Trophoblast cell (in vitro differentiated cells and primary cell): ENCODE measurements around the gene CUL3.

Experiments used
- DNase-seq, 2 donors: peaks; one replicate each; pipeline ENCODE4 v3.0.0-alpha.2; 2016
- H2AFZ ChIP-seq: 2 replicates; pipeline ENCODE4 v1.6.1; 2013; ENCODE audit warnings: low read length, moderate library complexity, mild to moderate bottlenecking; ENCODE audit not compliant: insufficient read depth, poor library complexity
- H2AK5ac ChIP-seq: 2 replicates; pipeline ENCODE4 v1.6.1; 2013; ENCODE audit warnings: mild to moderate bottlenecking, low read length
- H2BK120ac ChIP-seq: 2 replicates; pipeline ENCODE4 v1.6.1; 2013; ENCODE audit warnings: low read length, mild to moderate bottlenecking, moderate library complexity; ENCODE audit not compliant: insufficient read depth, poor library complexity
- H2BK12ac ChIP-seq: 2 replicates; pipeline ENCODE4 v1.6.1; 2013; ENCODE audit warnings: mild to moderate bottlenecking, low read length, moderate library complexity
- H2BK5ac ChIP-seq: 2 replicates; pipeline ENCODE4 v1.6.1; 2013; ENCODE audit warnings: low read length, low read depth, moderate library complexity, mild to moderate bottlenecking; ENCODE audit not compliant: poor library complexity
- H3K14ac ChIP-seq: 2 replicates; pipeline ENCODE4 v1.6.1; 2013; ENCODE audit warnings: mild to moderate bottlenecking, low read length
- H3K18ac ChIP-seq: 2 replicates; pipeline ENCODE4 v1.6.1; 2013; ENCODE audit warnings: mild to moderate bottlenecking, low read length
- H3K23ac ChIP-seq: 2 replicates; pipeline ENCODE4 v1.6.1; 2013; ENCODE audit warnings: low read length
- H3K27ac ChIP-seq: 2 replicates; pipeline ENCODE4 v1.5.1; 2013; ENCODE audit warnings: low read depth, mild to moderate bottlenecking, inconsistent platforms, low read length, moderate library complexity
- H3K27me3 ChIP-seq: 2 replicates; pipeline ENCODE4 v1.6.1; 2013; ENCODE audit warnings: inconsistent platforms, mild to moderate bottlenecking, low read length, moderate library complexity; ENCODE audit not compliant: insufficient read depth
- H3K36me3 ChIP-seq, 2 experiments: 1 replicate in 1 of 2; 2 replicates in 1 of 2; pipeline ENCODE4 v1.6.1; 2013; ENCODE audit warnings: low read length in 2 of 2, mild to moderate bottlenecking in 2 of 2, moderate library complexity in 1 of 2; ENCODE audit not compliant: insufficient read depth in 2 of 2, control insufficient read depth in 1 of 2
- H3K4ac ChIP-seq: 2 replicates; pipeline ENCODE4 v1.6.1; 2013; ENCODE audit warnings: low read depth, mild to moderate bottlenecking, low read length, moderate library complexity
- H3K4me1 ChIP-seq, 2 experiments: 1 replicate in 1 of 2; 2 replicates in 1 of 2; pipeline ENCODE4 v1.6.1; 2013; ENCODE audit warnings: low read length in 2 of 2, mild to moderate bottlenecking in 2 of 2, moderate library complexity in 1 of 2; ENCODE audit not compliant: insufficient read depth in 2 of 2, control insufficient read depth in 1 of 2
- H3K4me2 ChIP-seq: 2 replicates; pipeline ENCODE4 v1.6.1; 2013; ENCODE audit warnings: inconsistent platforms, mild to moderate bottlenecking, low read length, moderate library complexity
- H3K4me3 ChIP-seq: 2 replicates; pipeline ENCODE4 v1.5.1; 2013; ENCODE audit warnings: mild to moderate bottlenecking, low read depth, low read length, inconsistent platforms
- H3K79me1 ChIP-seq: one replicate; pipeline ENCODE4 v1.6.1; 2013; ENCODE audit warnings: low read length
- H3K79me2 ChIP-seq: 2 replicates; pipeline ENCODE4 v1.6.1; 2013; ENCODE audit warnings: low read length, mild to moderate bottlenecking; ENCODE audit not compliant: control insufficient read depth, insufficient read depth, poor library complexity
- H3K9ac ChIP-seq: 2 replicates; pipeline ENCODE4 v1.6.1; 2013; ENCODE audit warnings: mild to moderate bottlenecking, low read length
- H3K9me3 ChIP-seq: 2 replicates; pipeline ENCODE4 v1.6.1; 2013; ENCODE audit warnings: low read depth, mild to moderate bottlenecking, control low read depth, inconsistent platforms, low read length; ENCODE audit not compliant: insufficient read depth
- H4K12ac ChIP-seq: 2 replicates; pipeline ENCODE4 v1.6.1; 2013; ENCODE audit warnings: low read depth, mild to moderate bottlenecking, low read length, moderate library complexity
- H4K8ac ChIP-seq: 2 replicates; pipeline ENCODE4 v1.6.1; 2013; ENCODE audit warnings: low read depth, mild to moderate bottlenecking, low read length, moderate library complexity
- H4K91ac ChIP-seq: one replicate; pipeline ENCODE4 v1.6.1; 2013; ENCODE audit warnings: low read depth, mild to moderate bottlenecking, low read length, moderate library complexity
- WGBS: extraction: QIAGEN DNeasy Blood & Tissue Kit; methylation state at CpG from one replicate; pipeline ENCODE4 v1.1.7; 2013; ENCODE audit warnings: missing lambda C conversion rate; ENCODE audit not compliant: insufficient read length, insufficient coverage; ENCODE audit errors: extremely low coverage; 5-methylcytosine and 5-hydroxymethylcytosine counted together

Gene CUL3

DNA sequence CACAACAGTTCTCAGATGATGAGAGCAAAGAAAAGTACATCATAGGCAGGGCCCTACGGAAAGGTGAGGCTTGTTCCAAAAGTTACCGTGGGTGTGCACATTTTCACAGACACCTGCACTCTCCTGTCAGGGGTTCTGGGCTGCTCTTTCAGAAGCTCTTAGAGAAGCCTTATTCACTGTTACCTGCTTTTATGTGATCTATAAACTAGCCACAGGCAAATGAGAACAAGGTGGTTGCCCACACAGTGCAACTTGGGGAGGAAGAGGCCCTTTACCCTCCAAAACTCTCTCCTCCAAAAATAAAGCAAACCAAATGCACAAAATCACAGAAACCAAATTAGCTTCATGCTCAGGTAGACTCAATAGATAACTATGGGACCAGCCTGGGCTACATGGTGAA is 11.1 kb upstream of the CUL3 start:
- H3K27ac ChIP-seq = no peak overlapping the region
- no peak overlapping the region for H3K23ac ChIP-seq
- no peak overlapping the region for H3K9ac ChIP-seq
- H3K4me2 ChIP-seq = no peak overlapping the region
- H4K12ac ChIP-seq = no peak overlapping the region
- H3K27me3 ChIP-seq = no peaks in the 10 kb centered on the region
- no peak overlapping the region for H3K4me3 ChIP-seq
- no peak overlapping the region for H2BK120ac ChIP-seq
- H4K91ac ChIP-seq = no peak overlapping the region
- H3K36me3 ChIP-seq = no peaks in the 10 kb centered on the region
- H2BK5ac ChIP-seq = no peak overlapping the region
- H3K4ac ChIP-seq = no peak overlapping the region
- no peaks in the 10 kb centered on the region for H3K79me2 ChIP-seq
- H3K18ac ChIP-seq = no peak overlapping the region
- H4K8ac ChIP-seq = no peak overlapping the region
- no peak for DNase-seq
- no peaks in the 10 kb centered on the region for H3K79me1 ChIP-seq
- no peak overlapping the region for H3K14ac ChIP-seq
- no peaks in the 10 kb centered on the region for H3K9me3 ChIP-seq
- no CpG with 5 or more reads among the region's 2 CpGs for WGBS
- no peaks in the 10 kb centered on the region for H3K4me1 ChIP-seq
- no peak overlapping the region for H2BK12ac ChIP-seq
- H2AK5ac ChIP-seq = no peak overlapping the region
- no peak overlapping the region for H2AFZ ChIP-seq

DNA sequence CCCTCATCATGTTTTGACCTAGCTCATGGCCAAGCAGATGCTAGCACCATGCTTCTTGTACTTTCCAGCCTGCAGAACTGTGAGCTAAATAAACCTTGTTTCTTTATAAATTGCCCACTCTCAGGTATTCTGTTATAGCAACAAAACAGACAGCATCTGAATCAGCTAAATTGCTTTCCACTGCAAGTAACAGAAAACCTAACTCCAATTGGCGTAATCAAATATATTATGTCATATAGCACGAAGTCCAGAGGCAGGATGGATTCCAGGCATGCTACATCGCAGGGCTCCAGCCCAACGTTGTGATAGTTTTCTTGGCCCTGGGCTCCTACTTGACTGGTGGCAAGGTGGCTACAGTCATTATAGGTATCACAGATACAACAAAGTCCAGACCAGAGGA is 10.4 kb upstream of the CUL3 start:
- H2BK5ac ChIP-seq = no peak overlapping the region
- WGBS = no CpG with 5 or more reads among the region's 4 CpGs
- H2BK12ac ChIP-seq = no peak overlapping the region
- no peak overlapping the region for H4K91ac ChIP-seq
- no peak overlapping the region for H4K12ac ChIP-seq
- H3K4me3 ChIP-seq = no peak overlapping the region
- no peak overlapping the region for H3K4ac ChIP-seq
- no peak overlapping the region for H3K9ac ChIP-seq
- no peak overlapping the region for H3K27ac ChIP-seq
- no peak overlapping the region for H3K18ac ChIP-seq
- no peaks in the 10 kb centered on the region for H3K36me3 ChIP-seq
- H3K4me1 ChIP-seq = no peaks in the 10 kb centered on the region
- H2AK5ac ChIP-seq = no peak overlapping the region
- H3K14ac ChIP-seq = no peak overlapping the region
- no peaks in the 10 kb centered on the region for H3K27me3 ChIP-seq
- no peaks in the 10 kb centered on the region for H3K79me1 ChIP-seq
- no peak overlapping the region for H2AFZ ChIP-seq
- no peaks in the 10 kb centered on the region for H3K9me3 ChIP-seq
- H3K23ac ChIP-seq = no peak overlapping the region
- no peak for DNase-seq
- no peak overlapping the region for H2BK120ac ChIP-seq
- H4K8ac ChIP-seq = no peak overlapping the region
- no peak overlapping the region for H3K4me2 ChIP-seq
- no peaks in the 10 kb centered on the region for H3K79me2 ChIP-seq

DNA sequence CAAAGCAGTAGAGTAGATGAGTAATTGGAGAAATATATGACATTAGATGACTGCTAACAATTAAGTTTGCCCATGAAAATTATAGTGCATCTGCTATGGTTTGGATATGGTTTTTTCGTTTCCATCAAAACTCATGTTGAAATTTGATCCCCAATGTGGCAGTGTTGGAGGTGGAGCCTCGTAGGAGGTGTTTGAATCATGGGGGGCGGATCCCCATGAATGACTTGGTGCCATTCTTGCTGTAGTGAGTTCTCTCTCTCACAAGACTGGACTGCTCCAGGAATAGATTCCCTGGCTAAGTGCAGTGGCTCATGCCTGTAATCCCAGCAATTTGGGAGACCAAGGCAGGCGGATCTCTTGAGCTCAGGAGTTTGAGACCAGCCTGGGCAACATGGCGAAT is 9.7 kb upstream of the CUL3 start:
- Histone ChIP-seq H2AK5ac (no peak overlapping the region), H3K14ac (no peak overlapping the region), H3K79me2 (no peaks in the 10 kb centered on the region), H3K4me2 (no peak overlapping the region), H4K12ac (no peak overlapping the region), H3K18ac (no peak overlapping the region), H3K4ac (no peak overlapping the region), H3K4me3 (no peak overlapping the region), H3K36me3 (no peaks in the 10 kb centered on the region), H4K91ac (no peak overlapping the region), H3K27me3 (no peaks in the 10 kb centered on the region), H4K8ac (no peak overlapping the region), H2AFZ (no peak overlapping the region), H3K27ac (no peak overlapping the region), H2BK12ac (no peak overlapping the region), H3K9ac (no peak overlapping the region), H3K79me1 (no peaks in the 10 kb centered on the region), H2BK5ac (no peak overlapping the region), H3K23ac (no peak overlapping the region), H3K4me1 (no peaks in the 10 kb centered on the region), H3K9me3 (no peaks in the 10 kb centered on the region), H2BK120ac (no peak overlapping the region)
- no peak for DNase-seq
- WGBS = no CpG with 5 or more reads among the region's 5 CpGs

DNA sequence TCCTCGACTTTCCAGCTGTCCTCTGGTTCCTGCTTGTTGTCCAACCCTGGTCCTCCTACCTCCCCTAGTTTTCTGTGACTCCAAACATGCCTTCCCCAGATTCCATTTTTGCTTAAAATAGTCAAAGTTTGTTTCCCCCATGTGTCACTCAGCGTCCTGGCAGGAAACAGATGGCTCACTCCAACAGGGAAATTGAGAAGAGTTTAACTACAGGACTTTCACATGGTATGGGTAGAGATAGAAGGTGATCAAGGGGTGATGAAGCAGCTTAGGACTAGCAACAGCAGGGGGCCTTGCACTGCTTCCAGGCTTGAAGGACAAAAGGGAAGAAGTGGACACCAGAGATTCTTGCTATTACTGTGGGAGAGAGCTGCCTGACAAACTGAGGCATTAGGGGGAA is 6.1 kb upstream of the CUL3 start:
- Histone ChIP-seq H3K4me1 (no peaks in the 10 kb centered on the region), H3K18ac (no peak overlapping the region), H3K4me2 (no peak overlapping the region), H4K8ac (no peak overlapping the region), H3K4ac (no peak overlapping the region), H4K91ac (no peak overlapping the region), H2BK120ac (no peak overlapping the region), H3K79me2 (no peaks in the 10 kb centered on the region), H3K36me3 (no peaks in the 10 kb centered on the region), H2BK5ac (no peak overlapping the region), H3K9me3 (no peaks in the 10 kb centered on the region), H3K9ac (no peak overlapping the region), H2BK12ac (no peak overlapping the region), H2AK5ac (no peak overlapping the region), H3K27me3 (no peaks in the 10 kb centered on the region), H2AFZ (no peak overlapping the region), H4K12ac (no peak overlapping the region), H3K14ac (no peak overlapping the region), H3K79me1 (no peaks in the 10 kb centered on the region), H3K4me3 (no peak overlapping the region), H3K23ac (no peak overlapping the region), H3K27ac (no peak overlapping the region)
- DNase-seq = no peak
- no CpG with 5 or more reads among the region's 2 CpGs for WGBS
